ENCODE measurements around the gene MYADML2. TPM values are rescaled to one million over a fixed set of nuclear protein-coding genes. Genes with fewer than 3 reads are reported as not detected.

MYADML2 gene
- total and polyA plus RNA-seq, 11 donors = 0.19 to 11.2 (median 3.9) TPM

DNA sequence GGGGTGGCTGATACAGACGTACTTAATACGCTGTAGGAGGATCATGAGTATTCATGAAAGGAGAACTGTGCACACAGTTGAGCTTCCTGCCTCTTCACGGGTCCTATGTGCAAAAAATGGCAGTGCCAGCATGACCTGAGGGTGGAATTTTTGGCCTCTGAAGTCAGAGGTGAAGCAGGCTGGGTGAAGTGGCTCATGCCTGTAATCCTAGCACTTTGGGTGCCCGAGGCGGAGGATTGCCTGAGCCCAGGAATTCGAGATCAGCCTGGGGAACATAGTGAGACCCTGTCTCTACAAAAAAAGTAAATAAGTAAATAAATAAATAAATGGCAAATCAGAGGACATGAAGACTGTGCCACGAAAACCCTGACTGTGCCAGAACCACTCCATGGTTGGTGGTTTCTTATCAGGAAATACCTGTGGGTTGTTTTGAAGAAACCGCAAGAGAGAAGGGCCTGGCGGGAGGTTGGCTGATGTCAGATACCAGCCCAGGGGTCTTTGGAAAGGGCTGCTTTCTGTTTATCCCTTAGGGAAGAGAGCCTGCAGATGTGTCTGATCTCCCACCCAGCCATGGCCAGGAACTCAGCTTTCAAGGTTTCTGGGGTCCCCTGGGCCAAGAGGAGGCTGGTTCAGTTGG lies 33.8 kb upstream of the MYADML2 start:
- ATAC-seq (no peak), DNase-seq (no peak)
- H3K27me3 ChIP-seq = no peaks in the 10 kb centered on the region
- 75 to 84% (median 82%) methylated on average over 9 of the region's 9 CpGs for WGBS, 4 donors
- TF ChIP-seq, protein P1, sequence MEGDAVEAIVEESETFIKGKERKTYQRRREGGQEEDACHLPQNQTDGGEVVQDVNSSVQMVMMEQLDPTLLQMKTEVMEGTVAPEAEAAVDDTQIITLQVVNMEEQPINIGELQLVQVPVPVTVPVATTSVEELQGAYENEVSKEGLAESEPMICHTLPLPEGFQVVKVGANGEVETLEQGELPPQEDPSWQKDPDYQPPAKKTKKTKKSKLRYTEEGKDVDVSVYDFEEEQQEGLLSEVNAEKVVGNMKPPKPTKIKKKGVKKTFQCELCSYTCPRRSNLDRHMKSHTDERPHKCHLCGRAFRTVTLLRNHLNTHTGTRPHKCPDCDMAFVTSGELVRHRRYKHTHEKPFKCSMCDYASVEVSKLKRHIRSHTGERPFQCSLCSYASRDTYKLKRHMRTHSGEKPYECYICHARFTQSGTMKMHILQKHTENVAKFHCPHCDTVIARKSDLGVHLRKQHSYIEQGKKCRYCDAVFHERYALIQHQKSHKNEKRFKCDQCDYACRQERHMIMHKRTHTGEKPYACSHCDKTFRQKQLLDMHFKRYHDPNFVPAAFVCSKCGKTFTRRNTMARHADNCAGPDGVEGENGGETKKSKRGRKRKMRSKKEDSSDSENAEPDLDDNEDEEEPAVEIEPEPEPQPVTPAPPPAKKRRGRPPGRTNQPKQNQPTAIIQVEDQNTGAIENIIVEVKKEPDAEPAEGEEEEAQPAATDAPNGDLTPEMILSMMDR (IDR thresholded peaks at IDR 0.05) = no peak
- TF ChIP-seq POLR2A (IDR thresholded peaks at IDR 0.05) = no peak
- peaks cover 0 to 43% (median 25%) of the 10 kb centered on the region in 9 donors for H3K36me3 ChIP-seq
- H3K27ac ChIP-seq = no peak overlapping the region
- H3K9me3 ChIP-seq = no peaks in the 10 kb centered on the region
- no peak overlapping the region for H3K4me3 ChIP-seq
- peaks cover 0 to 21% (median 14%) of the 10 kb centered on the region in 12 donors for H3K4me1 ChIP-seq
- intact Hi-C loops (cut with DNase I) = no loop called here

- no peak for TF ChIP-seq POLR2A (IDR thresholded peaks at IDR 0.05)
- TF ChIP-seq, protein P1 (IDR thresholded peaks at IDR 0.05) = no peak
- no peak overlapping the region for H3K27ac ChIP-seq
- ATAC-seq = no peak
These were observed 33.1 kb upstream of the MYADML2 start for GRCh38 chr17:81980122-81980521.

DNA sequence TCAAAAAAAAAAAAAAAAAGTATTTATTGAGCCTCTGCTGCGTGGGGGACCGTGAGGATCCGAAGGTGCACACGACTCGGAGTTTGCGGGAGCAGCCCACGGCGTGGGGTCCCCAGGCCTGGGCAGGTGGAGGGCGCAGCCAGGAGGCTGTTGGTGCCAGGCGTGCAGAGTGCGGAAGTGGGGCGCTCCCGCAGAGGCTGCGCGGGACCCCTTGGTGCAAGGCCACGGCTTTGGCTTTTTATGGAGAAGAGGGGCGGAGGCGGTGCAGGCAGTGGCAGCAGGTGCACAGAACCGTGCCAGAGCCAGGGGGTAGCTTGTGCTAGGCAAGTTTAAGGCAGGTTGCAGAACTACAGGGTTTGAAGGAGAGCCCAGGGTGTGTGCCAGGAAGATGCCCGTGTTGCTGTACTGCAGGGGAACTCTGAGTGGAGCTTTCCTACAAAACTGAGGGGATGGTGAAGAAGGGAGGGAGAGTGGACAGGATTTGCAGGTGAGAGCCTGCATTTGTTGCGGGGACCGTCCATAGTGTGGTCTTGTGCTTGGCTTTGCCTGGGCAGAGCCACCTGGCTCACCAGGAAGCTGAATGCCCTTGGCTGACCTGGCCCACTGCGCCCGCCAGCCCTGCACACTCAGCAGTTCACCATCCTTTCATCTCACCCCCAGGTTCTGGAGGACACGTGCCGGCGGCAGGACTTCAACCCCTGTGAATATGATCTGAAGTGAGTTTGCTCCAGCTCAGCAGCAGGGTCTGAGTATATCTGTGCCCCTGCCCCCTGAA lies 31.7 kb upstream of the MYADML2 start:
- WGBS, 4 donors = 90 to 92% (median 91%) methylated on average over 22 to 27 of the region's 27 CpGs
- no peaks in the 10 kb centered on the region for H3K27me3 ChIP-seq
- DNase-seq (no peak), ATAC-seq (no peak)
- intact Hi-C loops (cut with DNase I) = loop anchor here in 4 of 10 donors (5.0 kb wide), 1 partner anchor 44 kb away; the partner anchor contains the start of genes CENPX (in 4 of the 4) and LRRC45 (in 4 of the 4)
- peaks cover 0 to 3% (median 0%) of the 10 kb centered on the region in 12 donors for H3K9me3 ChIP-seq
- peak overlapping the region in 3 of 12 donors; percentile 89 to 95 (median 91) for H3K27ac ChIP-seq
- H3K36me3 ChIP-seq = peaks cover 0 to 26% (median 8%) of the 10 kb centered on the region in 9 donors
- no peak for TF ChIP-seq POLR2A (IDR thresholded peaks at IDR 0.05)
- TF ChIP-seq, protein P1 (IDR thresholded peaks at IDR 0.05) = no peak
- H3K4me1 ChIP-seq = peaks cover 0 to 21% (median 14%) of the 10 kb centered on the region in 12 donors
- H3K4me3 ChIP-seq = peak overlapping the region; percentile 54 to 96 (median 88)

More at GRCh38 chr17:81980122-81980521, 33.1 kb upstream of the MYADML2 start:
- intact Hi-C loops (cut with DNase I) = no loop called here
- Histone ChIP-seq H3K36me3 (peaks cover 0 to 36% (median 18%) of the 10 kb centered on the region in 9 donors), H3K4me1 (peaks cover 0 to 21% (median 14%) of the 10 kb centered on the region in 12 donors), H3K9me3 (no peaks in the 10 kb centered on the region), H3K27me3 (no peaks in the 10 kb centered on the region), H3K4me3 (no peak overlapping the region)
- 95 to 98% (median 96%) methylated on average over 4 of the region's 4 CpGs for WGBS, 4 donors
- DNase-seq = no peak
